SU-DHL-6 (cell line): ENCODE measurements around the gene VTI1A.

Experiments used
- H2AFZ ChIP-seq: fragments of 200-600 bp; sonication (generic); 2 replicates; pipeline ENCODE4 v1.6.1; 2014; ENCODE audit warnings: low read depth, mild to moderate bottlenecking, moderate library complexity, mixed read lengths, antibody characterized with exemption, low read length; ENCODE audit not compliant: severe bottlenecking
- H3F3A ChIP-seq: fragments of 200-600 bp; shearing (Covaris generic); 2 replicates; pipeline ENCODE4 v1.6.0; 2016; ENCODE audit warnings: antibody characterized with exemption, mild to moderate bottlenecking; ENCODE audit not compliant: insufficient read depth
- H3K27ac ChIP-seq: fragments of 200-600 bp; sonication (generic); 2 replicates; pipeline ENCODE4 v1.5.1; 2016; ENCODE audit warnings: low read depth, mild to moderate bottlenecking, low read length, moderate library complexity, mixed read lengths
- H3K27me3 ChIP-seq: fragments of 200-600 bp; sonication (generic), shearing (Covaris generic); 2 replicates; pipeline ENCODE4 v1.6.0; 2014; ENCODE audit warnings: mild to moderate bottlenecking, low read length
- H3K36me3 ChIP-seq: fragments of 200-600 bp; sonication (generic); 2 replicates; pipeline ENCODE4 v1.6.1; 2014; ENCODE audit warnings: mild to moderate bottlenecking, low read length, mixed read lengths
- H3K4me2 ChIP-seq: fragments of 300-600, 200-600 bp; shearing (Covaris generic), sonication (generic); 2 replicates; pipeline ENCODE4 v1.6.0; 2014; ENCODE audit warnings: low read length, low read depth, mild to moderate bottlenecking; ENCODE audit not compliant: poor library complexity, severe bottlenecking
- H3K4me3 ChIP-seq: fragments of 200-600 bp; sonication (generic); 2 replicates; pipeline ENCODE4 v1.5.1; 2014; ENCODE audit warnings: antibody characterized with exemption, low read length, mild to moderate bottlenecking, mixed read lengths; ENCODE audit not compliant: insufficient read depth, poor library complexity, severe bottlenecking
- H3K79me2 ChIP-seq: fragments of 200-600 bp; sonication (generic); 2 replicates; pipeline ENCODE4 v1.6.1; 2014; ENCODE audit warnings: mild to moderate bottlenecking, low read length, moderate library complexity; ENCODE audit not compliant: insufficient read depth
- H3K9ac ChIP-seq: fragments of 200-600 bp; sonication (generic); 2 replicates; pipeline ENCODE4 v1.7.0; 2014; ENCODE audit warnings: mild to moderate bottlenecking, low read length
- H3K9me2 ChIP-seq: fragments of 200-600 bp; sonication (generic); replicated peaks from 2 replicates; pipeline ENCODE4 v1.6.1; 2014; ENCODE audit warnings: low read length; ENCODE audit not compliant: insufficient read depth
- H3K9me3 ChIP-seq: fragments of 200-600 bp; sonication (generic); 2 replicates; pipeline ENCODE4 v1.6.1; 2014; ENCODE audit warnings: low read length, mixed read lengths; ENCODE audit not compliant: insufficient read depth
- H4K20me1 ChIP-seq: fragments of 200-600 bp; sonication (generic); 2 replicates; pipeline ENCODE4 v1.6.1; 2014; ENCODE audit warnings: low read depth, mild to moderate bottlenecking, antibody characterized with exemption, low read length, moderate library complexity, mixed read lengths
- CTCF ChIP-seq: fragments of 200-600 bp; sonication (generic); IDR thresholded peaks from one replicate; pipeline ENCODE4 v1.5.1; 2017; ENCODE audit warnings: antibody characterized with exemption, mild to moderate bottlenecking, low read length, moderate library complexity; ENCODE audit not compliant: insufficient read depth, poor library complexity, severe bottlenecking
- EZH2phosphoT487 ChIP-seq: fragments of 200-600 bp; sonication (generic), shearing (Covaris generic); conservative IDR thresholded peaks from 2 replicates; pipeline ENCODE4 v1.6.1; 2018; ENCODE audit warnings: mild to moderate bottlenecking, antibody characterized with exemption, low read length, moderate library complexity, mixed read lengths

Gene VTI1A

GRCh38 chr10:112801004-112801403 lies 354.0 kb downstream of the VTI1A start:
- Histone ChIP-seq H3K9ac (no peak overlapping the region), H3K9me3 (no peaks in the 10 kb centered on the region), H2AFZ (no peak overlapping the region), H3K9me2 (no peaks in the 10 kb centered on the region), H3K27me3 (no peaks in the 10 kb centered on the region), H3K27ac (no peak overlapping the region), H3K36me3 (no peaks in the 10 kb centered on the region), H3F3A (no peaks in the 10 kb centered on the region), H3K4me2 (no peak overlapping the region), H3K4me3 (no peak overlapping the region), H4K20me1 (no peaks in the 10 kb centered on the region), H3K79me2 (no peaks in the 10 kb centered on the region)
- TF ChIP-seq CTCF (no peak), EZH2phosphoT487 (no peak)

GRCh38 chr10:112801748-112802147 lies 354.7 kb downstream of the VTI1A start:
- no peaks in the 10 kb centered on the region for H3F3A ChIP-seq
- H3K27ac ChIP-seq: no peak overlapping the region
- H3K27me3 ChIP-seq: no peaks in the 10 kb centered on the region
- no peak overlapping the region for H2AFZ ChIP-seq
- H3K4me2 ChIP-seq: no peak overlapping the region
- no peak overlapping the region for H3K4me3 ChIP-seq
- no peaks in the 10 kb centered on the region for H4K20me1 ChIP-seq
- H3K9me2 ChIP-seq: no peaks in the 10 kb centered on the region
- TF ChIP-seq EZH2phosphoT487: no peak
- no peak for TF ChIP-seq CTCF
- H3K79me2 ChIP-seq: no peaks in the 10 kb centered on the region
- H3K9me3 ChIP-seq: no peaks in the 10 kb centered on the region
- no peaks in the 10 kb centered on the region for H3K36me3 ChIP-seq
- H3K9ac ChIP-seq: no peak overlapping the region

GRCh38 chr10:112802411-112803022 lies 355.5 kb downstream of the VTI1A start:
- no peaks in the 10 kb centered on the region for H3K9me3 ChIP-seq
- TF ChIP-seq CTCF: no peak
- TF ChIP-seq EZH2phosphoT487: no peak
- H3F3A ChIP-seq: no peaks in the 10 kb centered on the region
- H3K9me2 ChIP-seq: no peaks in the 10 kb centered on the region
- no peak overlapping the region for H3K4me3 ChIP-seq
- H3K27me3 ChIP-seq: no peaks in the 10 kb centered on the region
- H3K36me3 ChIP-seq: no peaks in the 10 kb centered on the region
- H4K20me1 ChIP-seq: no peaks in the 10 kb centered on the region
- no peak overlapping the region for H3K9ac ChIP-seq
- H3K79me2 ChIP-seq: no peaks in the 10 kb centered on the region
- no peak overlapping the region for H3K27ac ChIP-seq
- H2AFZ ChIP-seq: no peak overlapping the region
- no peak overlapping the region for H3K4me2 ChIP-seq
